ENCODE measurements around the gene ZNF423. TPM values are rescaled to one million over a fixed set of nuclear protein-coding genes. Genes with fewer than 3 reads are reported as not detected.

Gene ZNF423
- 2.8 and 12.1 TPM in 2 replicates for total RNA-seq

GRCh38 chr16:49855822-49856671 is at the start of gene ZNF423:
Gene ZNF423 (minus strand): TSS chr16:49856112. CDS start chr16:49855774, 338 bp downstream.

Other genes with a start within 250 kb of the ZNF423 start
- 20.6 and 29.8 TPM in 2 replicates for gene CNEP1R1, start 169.1 kb upstream of the ZNF423 start, total RNA-seq
- 19.9 and 27.3 TPM in 2 replicates for gene HEATR3, start 209.9 kb upstream of the ZNF423 start, total RNA-seq